HepG2 (cell line): ENCODE results near the gene PERP. TPM values are rescaled to one million over a fixed set of nuclear protein-coding genes. Genes with fewer than 3 reads are reported as not detected.
A peak's percentile ranks its signal among the peaks of the same experiment; 100 is the strongest.

Source experiments
- AHDC1 ChIP-seq: sonication (generic); formaldehyde crosslinking; IDR thresholded peaks from 2 replicates; pipeline ENCODE4 v1.5.1; 2020; ENCODE audit warnings: mild to moderate bottlenecking, missing genetic modification reagents, borderline replicate concordance
- ASH2L ChIP-seq: fragments of 300-600, 200-600 bp; sonication (generic); IDR thresholded peaks from 2 replicates; pipeline ENCODE4 v1.7.0; 2017; ENCODE audit warnings: low read depth, mild to moderate bottlenecking, moderate library complexity, mixed read lengths, low read length; ENCODE audit not compliant: insufficient read length
- EP300 ChIP-seq, 3 experiments: sonication (generic) in 1 of 3; formaldehyde crosslinking in 1 of 3; IDR thresholded peaks; 2 replicates each; pipeline versions ENCODE4 v1.5.1 to v1.6.1; 2011 to 2020; ENCODE audit warnings: low read depth in 2 of 3, low read length in 2 of 3, borderline replicate concordance in 1 of 3, improper control_type of control experiment in 1 of 3, mild to moderate bottlenecking in 1 of 3, missing genetic modification reagents in 1 of 3, moderate library complexity in 1 of 3
- FOXK1 ChIP-seq: sonication (generic); formaldehyde crosslinking; IDR thresholded peaks from 2 replicates; pipeline ENCODE4 v1.4.0; 2020; ENCODE audit warnings: low read depth, missing genetic modification reagents, borderline replicate concordance
- HBP1 ChIP-seq: IDR thresholded peaks from 2 replicates; pipeline ENCODE4 v1.6.1; 2016; ENCODE audit warnings: low read depth, control low read depth
- HNF4A ChIP-seq: sonication (generic); formaldehyde crosslinking; IDR thresholded peaks from 2 replicates; pipeline ENCODE4 v1.4.0; 2020; ENCODE audit warnings: missing genetic modification reagents
- JUNB ChIP-seq: sonication (generic); formaldehyde crosslinking; IDR thresholded peaks from 2 replicates; pipeline ENCODE4 v1.8.0; 2022; ENCODE audit warnings: missing genetic modification reagents, mild to moderate bottlenecking, borderline replicate concordance
- KAT8 ChIP-seq: IDR thresholded peaks from 2 replicates; pipeline ENCODE4 v1.6.1; 2016; ENCODE audit warnings: missing genetic modification reagents, missing compliant biosample characterization
- MTA1 ChIP-seq: sonication (generic); formaldehyde crosslinking; IDR thresholded peaks from 2 replicates; pipeline ENCODE4 v1.4.0; 2020; ENCODE audit warnings: missing genetic modification reagents, mild to moderate bottlenecking, borderline replicate concordance
- NFIC ChIP-seq: IDR thresholded peaks from 2 replicates; pipeline ENCODE4 v1.6.1; 2012; ENCODE audit warnings: mild to moderate bottlenecking, low read length, inconsistent platforms
- NONO ChIP-seq, 2 experiments: fragments of 450-650 bp in 1 of 2; sonication (generic) in 1 of 2; formaldehyde crosslinking in 1 of 2; IDR thresholded peaks in 1 of 2; conservative IDR thresholded peaks in 1 of 2; 2 replicates each; pipeline versions ENCODE4 v1.6.1 to v1.8.0; 2017 to 2022; ENCODE audit warnings: mild to moderate bottlenecking in 1 of 2, missing genetic modification reagents in 1 of 2, moderate library complexity in 1 of 2
- NPAS2 ChIP-seq: sonication (generic); formaldehyde crosslinking; IDR thresholded peaks from 2 replicates; pipeline ENCODE4 v1.8.0; 2022; ENCODE audit warnings: mild to moderate bottlenecking, missing genetic modification reagents, borderline replicate concordance
- RCOR2 ChIP-seq: IDR thresholded peaks from 2 replicates; pipeline ENCODE4 v1.6.1; 2016; ENCODE audit warnings: missing biosample characterization, missing genetic modification reagents
- SP5 ChIP-seq: IDR thresholded peaks from 2 replicates; pipeline ENCODE4 v1.6.1; 2016; ENCODE audit warnings: low read depth, borderline replicate concordance
- THRA ChIP-seq: sonication (generic); formaldehyde crosslinking; IDR thresholded peaks from 2 replicates; pipeline ENCODE4 v1.4.0; 2020; ENCODE audit warnings: missing genetic modification reagents, borderline replicate concordance
- ZBTB8A ChIP-seq: sonication (generic); formaldehyde crosslinking; IDR thresholded peaks from 2 replicates; pipeline ENCODE4 v1.4.0; 2020; ENCODE audit warnings: mild to moderate bottlenecking, low read depth, missing genetic modification reagents, borderline replicate concordance
- ZKSCAN8 ChIP-seq: IDR thresholded peaks from 2 replicates; pipeline ENCODE4 v1.6.1; 2016; ENCODE audit warnings: borderline replicate concordance, missing genetic modification reagents, missing compliant biosample characterization
- ZNF484 ChIP-seq: sonication (generic); formaldehyde crosslinking; IDR thresholded peaks from 2 replicates; pipeline ENCODE4 v1.5.1; 2020; ENCODE audit warnings: mild to moderate bottlenecking, low read depth, missing genetic modification reagents, borderline replicate concordance
- ZNF572 ChIP-seq: sonication (generic); formaldehyde crosslinking; IDR thresholded peaks from 2 replicates; pipeline ENCODE4 v1.5.1; 2020; ENCODE audit warnings: mild to moderate bottlenecking, missing genetic modification reagents
- polyA plus RNA-seq, 8 experiments: library from polyadenylated mRNA; depleted of rRNA in 3 of 8; stranded (reverse) in 7 of 8; unstranded in 1 of 8; fragments of >200 nt; fragmentation: Illumina TruSeq in 4 of 8; extraction: Trizol in 4 of 8; gene quantifications; 2 replicates each; pipeline versions ENCODE4 v1.2.1 to v1.2.3, GENCODE V29; 2011 to 2016; ENCODE audit warnings: low read depth in 4 of 8, missing spikeins in 1 of 8, mixed read lengths in 1 of 8; ENCODE audit not compliant: insufficient read depth in 1 of 8
- total RNA-seq, 5 experiments: library from RNA; depleted of rRNA; stranded (reverse); fragments of >200 nt; fragmentation: Illumina TruSeq; extraction: Trizol; gene quantifications; 2 replicates each; pipeline ENCODE4 v1.2.3, GENCODE V29; 2016; ENCODE audit warnings: low read depth in 1 of 5

Gene PERP
- total and polyA plus RNA-seq, 2 of the 13 experiments (the other 11 are each of a cell fraction or from before 2014, with no cell fraction given), result 26.0 to 53.0 TPM

- TF ChIP-seq RCOR2 (peak; percentile 76), SP5 (CRISPR knock-in tag) (peak; percentile 32), ZKSCAN8 (CRISPR knock-in tag) (no peak), JUNB (CRISPR knock-in tag) (peak; percentile 11; the same call in 1 of the 2 replicates), HNF4A (CRISPR knock-in tag) (peak; percentile 95), NONO (IDR thresholded peaks at IDR 0.05) (no peak), NONO (CRISPR knock-in tag; conservative IDR thresholded peaks at IDR 0.05) (no peak; the same call in 1 of the 2 replicates), ASH2L (peak; percentile 6), AHDC1 (peak; percentile 28; the same call in 1 of the 2 replicates), KAT8 (CRISPR knock-in tag) (0 out of 2 replicates have a peak, but pooled peaks have one; percentile 10), FOXK1 (no peak), ZNF572 (no peak), HBP1 (CRISPR knock-in tag) (no peak), MTA1 (no peak), NFIC (0 out of 2 replicates have a peak, but pooled peaks have one; percentile 43), EP300 (IDR thresholded peaks at IDR 0.05; ENCODE audit: low read depth in 2 of 2, low read length in 2 of 2) (peak in 1 of 2 experiments; percentile 53; a peak in 2 of 4 replicates), EP300 (CRISPR knock-in tag; IDR thresholded peaks at IDR 0.05; ENCODE audit: borderline replicate concordance) (no peak), ZBTB8A (CRISPR knock-in tag) (no peak), ZNF484 (CRISPR knock-in tag) (no peak), NPAS2 (CRISPR knock-in tag) (no peak), THRA (CRISPR knock-in tag) (peak; percentile 63)
Measured at GRCh38 chr6:138107752-138108592, 753 bp upstream of the PERP start (continued).
